ENCODE measurements around the gene TENM4.

The TENM4 gene

GRCh38 chr11:78935398-78936068, 505.3 kb downstream of the TENM4 start:
- H3K27ac ChIP-seq (ENCODE audit: extremely low read depth, low read depth, low read length) = no peak overlapping the region
- no peak overlapping the region for H3K4me3 ChIP-seq (ENCODE audit: low read depth, low read length)
- H3K36me3 ChIP-seq (ENCODE audit: control insufficient read depth in 2 of 2, insufficient read depth in 1 of 2, low read length in 2 of 2) = no peaks in the 10 kb centered on the region
- no peak for TF ChIP-seq ZNF112 (tag by site-specific recombination; IDR thresholded peaks at IDR 0.05)
- no peak for TF ChIP-seq ZNF777 (tag by site-specific recombination; IDR thresholded peaks at IDR 0.05; ENCODE audit: borderline replicate concordance)
- no peak for TF ChIP-seq ZNF449 (tag by site-specific recombination; IDR thresholded peaks at IDR 0.05)
- no peak for TF ChIP-seq YY2 (tag by site-specific recombination; IDR thresholded peaks at IDR 0.05)
- no peak for TF ChIP-seq ZNF398 (tag by site-specific recombination; IDR thresholded peaks at IDR 0.05)
- TF ChIP-seq ZNF76 (tag by site-specific recombination; IDR thresholded peaks at IDR 0.05; ENCODE audit: borderline replicate concordance, low read depth) = no peak
- no peak for TF ChIP-seq WT1 (tag by site-specific recombination; IDR thresholded peaks at IDR 0.05)
- TF ChIP-seq ZNF585B (tag by site-specific recombination; IDR thresholded peaks at IDR 0.05) = no peak
- TF ChIP-seq KLF7 (tag by site-specific recombination; IDR thresholded peaks at IDR 0.05; ENCODE audit: borderline replicate concordance) = no peak
- TF ChIP-seq PRDM1 (tag by site-specific recombination; IDR thresholded peaks at IDR 0.05) = no peak
- TF ChIP-seq ZSCAN5A (tag by site-specific recombination; IDR thresholded peaks at IDR 0.05) = no peak
- TF ChIP-seq ZNF26 (tag by site-specific recombination; IDR thresholded peaks at IDR 0.05) = no peak
- no peak for TF ChIP-seq ZNF202 (tag by site-specific recombination; IDR thresholded peaks at IDR 0.05; ENCODE audit: borderline replicate concordance)
- no peak for TF ChIP-seq ZNF302 (tag by site-specific recombination; IDR thresholded peaks at IDR 0.05; ENCODE audit: low read depth)
- no peaks in the 10 kb centered on the region for H3K9me3 ChIP-seq (ENCODE audit: control insufficient read depth, insufficient read depth, low read depth, low read length)
- ChIA-PET POLR2A (no interaction called here), CTCF (no interaction called here)
- no peaks in the 10 kb centered on the region for H3K4me1 ChIP-seq (ENCODE audit: control insufficient read depth, insufficient read depth, low read length)

GRCh38 chr11:78933350-78933749, 507.5 kb downstream of the TENM4 start:
- H3K36me3 ChIP-seq (ENCODE audit: control insufficient read depth in 2 of 2, insufficient read depth in 1 of 2, low read length in 2 of 2) = no peaks in the 10 kb centered on the region
- no peak overlapping the region for H3K4me3 ChIP-seq (ENCODE audit: low read depth, low read length)
- H3K9me3 ChIP-seq (ENCODE audit: control insufficient read depth, insufficient read depth, low read depth, low read length) = no peaks in the 10 kb centered on the region
- ChIA-PET CTCF (no interaction called here), POLR2A (interaction anchor here (0.6 kb wide), 1 partner anchor 9 kb away, joined by 6 read pairs; no protein-coding TSS in a partner anchor)
- no peaks in the 10 kb centered on the region for H3K4me1 ChIP-seq (ENCODE audit: control insufficient read depth, insufficient read depth, low read length)
- TF ChIP-seq ZNF645 (tag by site-specific recombination; IDR thresholded peaks at IDR 0.05) (no peak), KLF10 (tag by site-specific recombination; IDR thresholded peaks at IDR 0.05) (no peak), ZNF37A (tag by site-specific recombination; IDR thresholded peaks at IDR 0.05) (no peak), ZNF791 (tag by site-specific recombination; IDR thresholded peaks at IDR 0.05) (no peak), ZNF341 (tag by site-specific recombination; IDR thresholded peaks at IDR 0.05; ENCODE audit: low read depth) (no peak), ZNF324 (tag by site-specific recombination; IDR thresholded peaks at IDR 0.05) (no peak), ELK4 (IDR thresholded peaks at IDR 0.05; ENCODE audit: borderline replicate concordance, low read depth, low read length) (no peak), YY1 (tag by site-specific recombination; IDR thresholded peaks at IDR 0.05) (no peak), ZNF114 (tag by site-specific recombination; IDR thresholded peaks at IDR 0.05) (no peak), ZNF274 (IDR thresholded peaks at IDR 0.05; ENCODE audit: low read length) (no peak), ZNF274 (tag by site-specific recombination; IDR thresholded peaks at IDR 0.05; ENCODE audit: borderline replicate concordance) (no peak), ZFHX2 (tag by site-specific recombination; conservative IDR thresholded peaks at IDR 0.05) (no peak), ZNF302 (tag by site-specific recombination; IDR thresholded peaks at IDR 0.05; ENCODE audit: low read depth) (no peak), ZNF558 (tag by site-specific recombination; IDR thresholded peaks at IDR 0.05) (no peak), YY2 (tag by site-specific recombination; IDR thresholded peaks at IDR 0.05) (no peak)
- H3K27ac ChIP-seq (ENCODE audit: extremely low read depth, low read depth, low read length) = no peak overlapping the region
